Neural crest cell (in vitro differentiated cells): ENCODE measurements around the gene ZKSCAN3. TPM values are rescaled to one million over a fixed set of nuclear protein-coding genes. Genes with fewer than 3 reads are reported as not detected.
"Not testable (repeated sequence)": the region's sequence is repeated elsewhere in the genome, so short reads cannot be mapped to it uniquely, and the experiment has no call there.

ENCODE experiments used
- DNase-seq: peaks from one replicate; pipeline ENCODE4 v3.0.0; 2021; ENCODE audit warnings: low read depth, mixed read lengths, low spot score
- H3K27ac Mint-ChIP-seq: one replicate; pipeline ENCODE4 v1.8.0; 2021; ENCODE audit warnings: mild to moderate bottlenecking, mixed read lengths; ENCODE audit not compliant: unreplicated experiment
- H3K27me3 Mint-ChIP-seq: 2 replicates; pipeline ENCODE4 v1.8.0; 2021; ENCODE audit warnings: low read depth, mild to moderate bottlenecking, mixed read lengths
- H3K36me3 Mint-ChIP-seq: 2 replicates; pipeline ENCODE4 v1.8.0; 2021; ENCODE audit warnings: low read depth, mild to moderate bottlenecking, mixed read lengths
- H3K4me1 Mint-ChIP-seq: 2 replicates; pipeline ENCODE4 v1.8.0; 2021; ENCODE audit warnings: mixed read lengths
- H3K4me3 Mint-ChIP-seq: one replicate; pipeline ENCODE4 v1.8.0; 2021; ENCODE audit warnings: mild to moderate bottlenecking, mixed read lengths
- H3K9me3 Mint-ChIP-seq: 2 replicates; pipeline ENCODE4 v1.8.0; 2021; ENCODE audit warnings: mixed read lengths
- total RNA-seq: library from RNA; stranded (reverse); gene quantifications from 2 replicates; pipeline ENCODE4 v1.2.1, GENCODE V29; 2021
- TF ChIP-seq, protein P1 (sequence below): fragments of 200-600 bp; sonication (generic); conservative IDR thresholded peaks from 2 replicates; pipeline ENCODE4 v1.5.0; 2021; ENCODE audit warnings: antibody characterized with exemption, mild to moderate bottlenecking

The ZKSCAN3 gene
- total RNA-seq, 1 donor from 2014 or later, result 11.5 TPM

DNA sequence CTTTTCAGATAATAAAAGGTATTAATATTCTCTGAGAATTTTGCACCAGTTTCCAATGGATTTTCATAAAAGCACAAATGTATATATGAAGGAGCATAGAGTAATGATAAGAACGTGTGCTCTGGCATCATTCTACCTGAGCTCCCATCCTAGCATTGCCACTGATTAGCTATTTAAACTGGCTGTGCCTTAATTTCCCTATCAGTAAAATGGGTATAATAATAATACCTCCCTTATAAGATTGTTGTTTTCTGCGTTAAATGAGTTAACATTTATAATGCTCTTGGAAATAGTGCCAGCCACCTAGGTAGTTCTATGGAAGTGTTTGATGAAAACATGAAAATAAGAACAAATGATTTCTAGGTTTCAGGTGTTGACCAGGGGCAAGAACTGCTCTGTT, 11.2 kb downstream of the ZKSCAN3 start:
- Mint-ChIP-seq H3K27me3 (no peaks in the 10 kb centered on the region), H3K9me3 (no peaks in the 10 kb centered on the region), H3K27ac (no peak overlapping the region), H3K4me3 (no peak overlapping the region), H3K4me1 (peaks cover 4% of the 10 kb centered on the region), H3K36me3 (peaks cover 8% of the 10 kb centered on the region)
- no peak for DNase-seq
- TF ChIP-seq, protein P1, sequence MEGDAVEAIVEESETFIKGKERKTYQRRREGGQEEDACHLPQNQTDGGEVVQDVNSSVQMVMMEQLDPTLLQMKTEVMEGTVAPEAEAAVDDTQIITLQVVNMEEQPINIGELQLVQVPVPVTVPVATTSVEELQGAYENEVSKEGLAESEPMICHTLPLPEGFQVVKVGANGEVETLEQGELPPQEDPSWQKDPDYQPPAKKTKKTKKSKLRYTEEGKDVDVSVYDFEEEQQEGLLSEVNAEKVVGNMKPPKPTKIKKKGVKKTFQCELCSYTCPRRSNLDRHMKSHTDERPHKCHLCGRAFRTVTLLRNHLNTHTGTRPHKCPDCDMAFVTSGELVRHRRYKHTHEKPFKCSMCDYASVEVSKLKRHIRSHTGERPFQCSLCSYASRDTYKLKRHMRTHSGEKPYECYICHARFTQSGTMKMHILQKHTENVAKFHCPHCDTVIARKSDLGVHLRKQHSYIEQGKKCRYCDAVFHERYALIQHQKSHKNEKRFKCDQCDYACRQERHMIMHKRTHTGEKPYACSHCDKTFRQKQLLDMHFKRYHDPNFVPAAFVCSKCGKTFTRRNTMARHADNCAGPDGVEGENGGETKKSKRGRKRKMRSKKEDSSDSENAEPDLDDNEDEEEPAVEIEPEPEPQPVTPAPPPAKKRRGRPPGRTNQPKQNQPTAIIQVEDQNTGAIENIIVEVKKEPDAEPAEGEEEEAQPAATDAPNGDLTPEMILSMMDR, result no peak

DNA sequence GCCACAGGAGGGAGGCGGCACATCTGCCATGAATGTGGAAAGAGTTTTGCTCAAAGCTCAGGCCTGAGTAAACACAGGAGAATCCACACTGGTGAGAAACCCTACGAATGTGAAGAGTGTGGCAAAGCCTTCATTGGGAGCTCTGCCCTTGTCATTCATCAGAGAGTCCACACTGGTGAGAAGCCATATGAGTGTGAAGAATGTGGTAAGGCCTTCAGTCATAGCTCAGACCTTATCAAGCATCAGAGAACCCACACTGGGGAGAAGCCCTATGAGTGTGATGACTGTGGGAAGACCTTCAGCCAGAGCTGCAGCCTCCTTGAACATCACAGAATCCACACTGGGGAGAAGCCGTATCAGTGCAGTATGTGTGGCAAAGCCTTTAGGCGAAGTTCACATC, 15.8 kb downstream of the ZKSCAN3 start:
- DNase-seq, H3K4me3 Mint-ChIP-seq, H3K9me3 Mint-ChIP-seq, H3K4me1 Mint-ChIP-seq, H3K27ac Mint-ChIP-seq, H3K27me3 Mint-ChIP-seq: not testable (repeated sequence)
- peaks cover 18% of the 10 kb centered on the region for H3K36me3 Mint-ChIP-seq

DNA sequence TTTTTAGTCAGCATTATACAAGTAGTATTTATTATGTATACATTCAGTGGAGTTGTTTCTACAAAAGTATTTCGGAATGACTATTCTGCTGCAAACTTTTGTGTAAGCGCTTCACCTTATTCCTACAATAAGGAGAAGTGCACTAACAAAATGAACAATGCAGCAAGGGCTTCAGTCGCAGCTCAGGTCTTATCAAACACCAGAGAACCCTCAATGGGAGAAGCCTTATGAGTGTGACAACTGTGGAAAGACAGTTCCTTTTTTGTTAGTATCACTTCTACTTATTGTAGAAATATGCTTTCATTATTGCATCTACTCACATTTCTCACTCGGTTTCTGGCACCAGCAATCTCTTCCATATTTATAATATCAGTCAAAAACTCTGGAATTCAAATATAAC, 18.8 kb downstream of the ZKSCAN3 start:
- TF ChIP-seq, protein P1, result no peak
- no peak for DNase-seq
- Mint-ChIP-seq H3K4me3 (no peak overlapping the region), H3K4me1 (no peaks in the 10 kb centered on the region), H3K36me3 (peaks cover 18% of the 10 kb centered on the region), H3K27ac (no peak overlapping the region), H3K27me3 (no peaks in the 10 kb centered on the region), H3K9me3 (no peaks in the 10 kb centered on the region)

DNA sequence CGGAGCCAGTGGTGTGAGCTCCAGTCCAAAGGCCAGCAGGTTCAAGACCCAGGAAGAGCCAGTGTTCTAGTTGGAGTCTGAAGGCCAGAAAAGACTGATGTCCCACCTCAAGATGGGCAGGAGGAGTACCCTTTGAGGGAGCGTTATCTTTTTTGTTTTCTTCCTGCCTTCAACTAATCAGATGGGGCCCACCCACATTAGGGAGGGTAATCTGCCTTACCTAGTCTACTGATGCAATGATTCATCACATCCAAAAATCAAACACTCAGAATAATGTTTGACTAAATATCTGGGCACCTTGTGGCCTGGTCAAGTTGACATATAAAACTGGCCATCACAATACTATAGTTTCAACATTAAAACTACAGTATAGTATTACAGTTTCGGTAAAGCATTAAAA, 19.7 kb downstream of the ZKSCAN3 start:
- H3K36me3 Mint-ChIP-seq, result peaks cover 18% of the 10 kb centered on the region
- H3K4me3 Mint-ChIP-seq, result no peak overlapping the region
- TF ChIP-seq, protein P1, result no peak
- DNase-seq, result no peak
- H3K27me3 Mint-ChIP-seq, result no peaks in the 10 kb centered on the region
- H3K9me3 Mint-ChIP-seq, result no peaks in the 10 kb centered on the region
- no peaks in the 10 kb centered on the region for H3K4me1 Mint-ChIP-seq
- no peak overlapping the region for H3K27ac Mint-ChIP-seq

DNA sequence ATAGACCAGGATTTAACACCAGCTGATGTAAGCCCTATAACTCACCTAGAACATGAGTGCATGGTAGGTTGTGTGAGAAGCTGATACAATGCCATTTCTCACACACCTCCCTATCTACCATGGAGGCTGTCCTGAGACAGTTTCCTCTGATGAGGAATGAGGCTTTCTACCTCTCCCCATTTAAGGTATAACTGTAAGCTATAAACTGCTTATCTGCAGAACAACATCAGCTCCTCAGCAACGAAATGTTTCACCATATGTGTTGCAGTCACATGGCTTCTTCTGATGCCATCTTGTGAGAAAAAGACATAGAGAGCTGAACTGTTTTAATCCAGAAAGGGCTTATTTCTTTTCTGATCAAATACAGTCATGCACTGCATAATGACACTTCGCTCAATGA, 20.7 kb downstream of the ZKSCAN3 start:
- TF ChIP-seq, protein P1, result no peak
- H3K27ac Mint-ChIP-seq, result no peak overlapping the region
- no peak overlapping the region for H3K4me3 Mint-ChIP-seq
- H3K36me3 Mint-ChIP-seq, result peaks cover 20% of the 10 kb centered on the region
- no peaks in the 10 kb centered on the region for H3K27me3 Mint-ChIP-seq
- no peaks in the 10 kb centered on the region for H3K4me1 Mint-ChIP-seq
- H3K9me3 Mint-ChIP-seq, result no peaks in the 10 kb centered on the region
- DNase-seq, result no peak

DNA sequence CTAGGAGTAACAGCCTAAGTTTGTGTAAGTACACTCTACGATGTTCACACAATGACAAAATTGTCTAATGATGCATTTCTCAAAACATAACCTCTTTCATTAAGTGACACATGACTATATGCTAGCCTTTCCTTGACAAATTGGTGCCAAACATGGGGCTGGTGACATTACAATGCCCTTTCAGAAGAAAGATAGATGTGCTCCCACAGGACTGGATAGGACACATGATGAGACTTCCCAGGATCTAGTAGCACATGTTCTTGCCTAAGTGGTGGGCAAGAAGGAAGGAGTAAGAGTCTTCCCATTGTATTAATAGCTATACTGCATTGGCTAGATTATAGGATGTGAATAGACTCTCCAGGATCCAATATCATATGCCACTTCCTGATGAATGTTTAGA, 21.5 kb downstream of the ZKSCAN3 start:
- Mint-ChIP-seq H3K27ac (no peak overlapping the region), H3K4me3 (no peak overlapping the region), H3K9me3 (no peaks in the 10 kb centered on the region), H3K27me3 (no peaks in the 10 kb centered on the region), H3K36me3 (peaks cover 17% of the 10 kb centered on the region), H3K4me1 (no peaks in the 10 kb centered on the region)
- no peak for DNase-seq
- TF ChIP-seq, protein P1, result no peak
